Stimulated activated naive B cell treated with anti-CD40 and anti-IgM and Interleukin-4, amounts not matched to agents 10 μg/mL and 1 μg/mL and 100 μg/mL, for 72 hours (primary cell): ENCODE results near the gene SPOCK3.
"Not testable (repeated sequence)": the region's sequence is repeated elsewhere in the genome, so short reads cannot be mapped to it uniquely, and the experiment has no call there.

Source experiments
- ATAC-seq, 2 donors: fragments of 150-1000 bp; cut with Tn5 transposase; replicated peaks; 2 replicates each; pipeline ENCODE4 v1.10.0; 2021; ENCODE audit warnings: moderate library complexity in 1 of 2
- DNase-seq: peaks from one replicate; pipeline ENCODE4 v3.0.0; 2021
- H3K27ac Mint-ChIP-seq: one replicate; pipeline ENCODE4 v1.8.0; 2022; ENCODE audit warnings: mild to moderate bottlenecking, mixed read lengths
- H3K27me3 Mint-ChIP-seq, 2 donors: one replicate each; pipeline ENCODE4 v1.8.0; 2022; ENCODE audit warnings: mixed read lengths in 2 of 2
- H3K36me3 Mint-ChIP-seq, 2 donors: one replicate each; pipeline ENCODE4 v1.8.0; 2022; ENCODE audit warnings: mixed read lengths in 2 of 2, mild to moderate bottlenecking in 1 of 2
- H3K4me1 Mint-ChIP-seq, 2 donors: one replicate each; pipeline ENCODE4 v1.8.0; 2022; ENCODE audit warnings: mixed read lengths in 2 of 2, mild to moderate bottlenecking in 1 of 2
- H3K4me3 Mint-ChIP-seq, 2 donors: one replicate each; pipeline ENCODE4 v1.8.0; 2022; ENCODE audit warnings: mild to moderate bottlenecking in 2 of 2, mixed read lengths in 2 of 2, moderate library complexity in 1 of 2
- H3K9me3 Mint-ChIP-seq, 2 donors: one replicate each; pipeline ENCODE4 v1.8.0; 2022; ENCODE audit warnings: mixed read lengths in 2 of 2, mild to moderate bottlenecking in 1 of 2

SPOCK3 gene

DNA sequence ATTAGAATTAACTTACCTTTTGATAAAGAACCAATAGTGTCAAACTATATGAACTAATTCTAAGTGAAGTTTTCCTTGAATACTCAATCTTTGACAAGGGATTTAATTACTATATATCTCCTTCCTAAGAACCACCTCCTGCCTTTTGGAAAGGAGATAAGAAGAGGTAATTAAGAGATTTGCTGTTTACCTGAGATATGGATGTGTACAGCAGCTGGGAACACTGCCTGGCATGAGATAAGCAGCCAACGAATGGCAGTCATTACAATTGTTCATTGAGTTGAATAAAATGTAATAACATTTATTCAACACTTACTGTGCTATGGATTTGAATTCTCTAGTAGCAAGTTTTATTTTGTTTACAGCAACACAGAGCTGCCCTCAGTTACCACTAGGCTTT lies 407.1 kb downstream of the SPOCK3 start:
- no peak overlapping the region for H3K4me3 Mint-ChIP-seq
- H3K27ac Mint-ChIP-seq: no peak overlapping the region
- H3K4me1 Mint-ChIP-seq: no peaks in the 10 kb centered on the region
- no peak for DNase-seq
- no peak for ATAC-seq
- peaks cover 1 to 4% of the 10 kb centered on the region in 2 donors for H3K9me3 Mint-ChIP-seq
- H3K27me3 Mint-ChIP-seq: no peaks in the 10 kb centered on the region
- H3K36me3 Mint-ChIP-seq: no peaks in the 10 kb centered on the region

GRCh38 chr4:166823848-166824247 lies 410.4 kb downstream of the SPOCK3 start:
- no peaks in the 10 kb centered on the region for H3K4me1 Mint-ChIP-seq
- DNase-seq (no peak), ATAC-seq (no peak)
- H3K9me3 Mint-ChIP-seq: peaks cover 4 to 6% of the 10 kb centered on the region in 2 donors
- no peak overlapping the region for H3K4me3 Mint-ChIP-seq
- no peaks in the 10 kb centered on the region for H3K27me3 Mint-ChIP-seq
- H3K27ac Mint-ChIP-seq: no peak overlapping the region
- H3K36me3 Mint-ChIP-seq: no peaks in the 10 kb centered on the region

DNA sequence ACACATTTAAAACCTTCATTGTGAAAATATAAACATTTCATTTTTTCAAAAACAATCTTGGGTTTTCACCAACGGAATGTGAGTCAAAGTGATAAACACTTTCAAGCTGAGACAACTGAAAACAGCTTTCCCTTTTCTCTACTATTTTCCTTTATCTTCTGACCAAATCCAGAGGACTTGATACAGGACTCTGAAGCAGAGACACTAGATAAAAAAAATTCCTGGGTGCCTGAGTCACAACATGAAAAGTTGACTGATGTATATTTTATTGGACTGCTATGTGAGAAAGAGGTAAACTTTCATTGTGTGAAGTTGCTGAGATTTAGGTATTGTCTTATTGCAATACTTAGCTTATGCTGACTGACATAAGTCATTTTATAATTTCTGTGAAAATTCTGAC lies 411.2 kb downstream of the SPOCK3 start:
- Mint-ChIP-seq H3K4me3 (no peak overlapping the region), H3K27me3 (no peaks in the 10 kb centered on the region), H3K27ac (no peak overlapping the region), H3K36me3 (no peaks in the 10 kb centered on the region), H3K4me1 (no peaks in the 10 kb centered on the region), H3K9me3 (peaks cover 4 to 6% of the 10 kb centered on the region in 2 donors)
- no peak for DNase-seq
- no peak for ATAC-seq

DNA sequence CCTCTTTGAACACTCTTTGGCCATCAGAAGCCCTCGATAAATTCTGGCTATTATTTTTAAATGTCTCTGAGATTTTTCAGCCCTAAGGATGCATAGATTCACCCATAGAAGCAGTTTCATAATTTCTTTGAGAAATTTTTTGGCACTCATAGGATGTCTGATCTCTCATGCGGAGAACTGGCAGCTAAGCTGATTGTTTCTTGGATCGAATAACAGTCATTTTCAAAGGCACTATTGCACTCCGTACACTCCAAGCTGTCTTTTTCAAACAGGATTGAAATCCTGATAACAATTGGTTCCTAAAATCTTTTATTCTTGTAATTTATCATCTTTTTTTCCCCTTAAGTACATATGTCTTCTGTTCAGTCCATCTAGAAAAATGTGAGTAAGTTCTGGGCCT lies 411.9 kb downstream of the SPOCK3 start:
- H3K4me1 Mint-ChIP-seq: no peaks in the 10 kb centered on the region
- no peak overlapping the region for H3K27ac Mint-ChIP-seq
- ATAC-seq (no peak), DNase-seq (no peak)
- no peaks in the 10 kb centered on the region for H3K27me3 Mint-ChIP-seq
- peaks cover 4 to 6% of the 10 kb centered on the region in 2 donors for H3K9me3 Mint-ChIP-seq
- no peak overlapping the region for H3K4me3 Mint-ChIP-seq
- no peaks in the 10 kb centered on the region for H3K36me3 Mint-ChIP-seq

DNA sequence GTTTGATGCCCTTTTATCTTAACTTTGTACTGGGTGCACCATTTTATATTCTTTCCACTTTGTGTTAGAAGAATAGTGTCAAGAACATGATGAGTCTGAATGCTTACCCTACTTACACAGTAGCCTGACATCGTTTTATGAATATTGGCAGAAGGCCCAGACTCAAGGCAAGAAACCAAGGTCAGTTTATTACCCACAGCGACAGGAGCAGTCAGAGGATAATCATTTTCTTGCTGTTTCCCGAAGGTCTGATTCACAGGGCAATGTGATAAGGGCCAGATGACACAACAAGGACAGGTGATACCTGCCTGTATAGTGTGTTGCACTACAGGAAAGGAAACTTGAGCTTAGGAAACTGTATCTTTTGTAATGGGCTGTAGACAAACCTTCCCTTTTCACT lies 417.4 kb downstream of the SPOCK3 start:
- Mint-ChIP-seq H3K36me3 (no peaks in the 10 kb centered on the region), H3K4me1 (no peaks in the 10 kb centered on the region)
- ATAC-seq: no peak

GRCh38 chr4:166808380-166808779 lies 425.9 kb downstream of the SPOCK3 start:
- Mint-ChIP-seq H3K4me1 (no peaks in the 10 kb centered on the region), H3K27ac (no peak overlapping the region), H3K36me3 (no peaks in the 10 kb centered on the region), H3K4me3 (no peak overlapping the region), H3K9me3 (peaks cover 1 to 4% of the 10 kb centered on the region in 2 donors), H3K27me3 (no peaks in the 10 kb centered on the region)
- no peak for ATAC-seq
- DNase-seq: no peak

More for the DNA sequence above, 417.4 kb downstream of the SPOCK3 start:
- Mint-ChIP-seq H3K9me3 (peaks cover 3 to 4% of the 10 kb centered on the region in 2 donors), H3K27me3 (no peaks in the 10 kb centered on the region), H3K4me3 (no peak overlapping the region), H3K27ac (no peak overlapping the region)
- DNase-seq: no peak

GRCh38 chr4:166802346-166802745 lies 431.9 kb downstream of the SPOCK3 start:
- Mint-ChIP-seq H3K36me3 (no peaks in the 10 kb centered on the region), H3K27ac (no peak overlapping the region), H3K4me1 (no peaks in the 10 kb centered on the region), H3K27me3 (no peaks in the 10 kb centered on the region), H3K4me3 (no peak overlapping the region), H3K9me3 (peaks cover 2 to 4% of the 10 kb centered on the region in 2 donors)
- no peak for DNase-seq
- no peak for ATAC-seq

DNA sequence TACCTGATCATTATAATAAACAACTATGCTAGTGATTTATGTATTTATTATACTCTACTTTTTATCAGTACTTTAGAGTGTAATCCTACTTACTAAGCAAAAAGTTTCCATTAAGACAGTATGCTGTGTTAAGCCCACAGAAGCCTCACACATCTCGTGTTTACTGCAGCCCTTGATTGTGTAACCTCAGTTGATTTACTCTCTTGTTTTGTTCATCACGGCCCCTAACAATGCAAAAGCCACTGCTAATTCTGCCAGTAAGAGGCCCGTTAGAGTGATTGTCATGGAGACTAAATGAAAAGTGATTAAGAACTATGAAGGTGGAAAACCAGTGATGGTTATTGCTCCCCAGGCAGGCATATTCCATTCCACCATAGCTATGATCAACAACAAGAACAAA lies 436.2 kb downstream of the SPOCK3 start:
- peaks cover 2 to 4% of the 10 kb centered on the region in 2 donors for H3K9me3 Mint-ChIP-seq

GRCh38 chr4:166777760-166778159 lies 456.5 kb downstream of the SPOCK3 start:
- no peaks in the 10 kb centered on the region for H3K4me1 Mint-ChIP-seq
- H3K27ac Mint-ChIP-seq: no peak overlapping the region
- H3K36me3 Mint-ChIP-seq: no peaks in the 10 kb centered on the region
- H3K9me3 Mint-ChIP-seq: peaks cover 3 to 10% of the 10 kb centered on the region in 2 donors
- H3K27me3 Mint-ChIP-seq: no peaks in the 10 kb centered on the region
- DNase-seq (no peak), ATAC-seq (no peak)
- H3K4me3 Mint-ChIP-seq: no peak overlapping the region

More for the DNA sequence above, 436.2 kb downstream of the SPOCK3 start:
- Mint-ChIP-seq H3K4me1 (no peaks in the 10 kb centered on the region), H3K36me3 (no peaks in the 10 kb centered on the region), H3K4me3 (no peak overlapping the region), H3K27me3 (no peaks in the 10 kb centered on the region), H3K27ac (no peak overlapping the region)
- ATAC-seq (no peak), DNase-seq (no peak)

- Mint-ChIP-seq H3K4me1 (no peaks in the 10 kb centered on the region), H3K36me3 (no peaks in the 10 kb centered on the region), H3K4me3 (no peak overlapping the region), H3K9me3 (peaks cover 3 to 12% of the 10 kb centered on the region in 2 donors), H3K27me3 (no peaks in the 10 kb centered on the region), H3K27ac (no peak overlapping the region)
- no peak for ATAC-seq
- no peak for DNase-seq
Observed at GRCh38 chr4:166763018-166763417, 471.3 kb downstream of the SPOCK3 start.

DNA sequence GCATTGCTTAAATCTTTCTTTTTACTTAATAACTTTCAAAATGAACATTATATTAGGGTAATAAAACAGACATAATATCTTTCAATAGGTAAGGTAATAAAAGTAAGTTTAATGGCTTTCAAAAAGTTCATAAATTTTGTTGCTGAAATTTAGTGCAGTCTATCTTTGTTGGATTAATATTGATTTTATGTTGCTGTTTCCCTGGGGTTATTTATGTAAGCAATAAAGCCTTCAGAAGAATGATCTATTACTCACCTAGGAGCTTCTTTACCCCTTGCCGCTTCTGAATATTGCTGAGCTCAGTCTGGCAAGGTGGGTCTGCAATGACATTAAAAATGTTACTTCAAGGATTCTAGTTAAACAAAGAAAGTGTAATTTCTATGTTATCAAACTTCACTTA lies 492.6 kb downstream of the SPOCK3 start:
- ATAC-seq (no peak), DNase-seq (no peak)
- Mint-ChIP-seq H3K36me3 (no peaks in the 10 kb centered on the region), H3K27ac (no peak overlapping the region), H3K4me1 (no peaks in the 10 kb centered on the region), H3K27me3 (no peaks in the 10 kb centered on the region), H3K4me3 (no peak overlapping the region), H3K9me3 (peaks cover 9 to 11% of the 10 kb centered on the region in 2 donors)

GRCh38 chr4:166739215-166739614 lies 495.1 kb downstream of the SPOCK3 start:
- not testable (repeated sequence) for ATAC-seq, H3K4me3 Mint-ChIP-seq, H3K9me3 Mint-ChIP-seq, H3K27ac Mint-ChIP-seq, H3K36me3 Mint-ChIP-seq, H3K4me1 Mint-ChIP-seq, DNase-seq, H3K27me3 Mint-ChIP-seq

- H3K27ac Mint-ChIP-seq: no peak overlapping the region
- ATAC-seq: no peak
- H3K4me1 Mint-ChIP-seq: no peaks in the 10 kb centered on the region
- H3K4me3 Mint-ChIP-seq: no peak overlapping the region
- no peaks in the 10 kb centered on the region for H3K27me3 Mint-ChIP-seq
- H3K9me3 Mint-ChIP-seq: peaks cover 0 to 1% of the 10 kb centered on the region in 2 donors
- no peak for DNase-seq
- H3K36me3 Mint-ChIP-seq: no peaks in the 10 kb centered on the region
Observed at GRCh38 chr4:166737430-166737829, 496.9 kb downstream of the SPOCK3 start.

DNA sequence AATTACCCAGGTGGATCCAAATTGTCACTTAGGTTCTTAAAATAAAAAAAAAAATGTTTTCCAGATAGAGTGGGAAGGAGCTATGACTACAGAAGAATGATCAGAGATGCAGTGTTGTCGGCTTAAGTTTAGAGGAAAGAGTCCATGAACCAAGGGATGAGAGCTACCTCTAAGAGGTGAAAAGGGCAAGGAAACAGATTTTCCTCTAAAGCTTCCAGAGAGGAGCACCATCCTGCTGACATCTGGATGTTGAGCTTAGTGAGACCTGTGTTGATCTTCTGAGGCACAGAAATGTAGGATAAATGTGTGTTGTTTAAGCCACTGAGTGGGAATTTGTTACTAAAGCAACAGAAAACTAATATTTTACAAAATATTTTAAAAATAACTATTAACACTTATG lies 498.7 kb downstream of the SPOCK3 start:
- no peak overlapping the region for H3K4me3 Mint-ChIP-seq
- DNase-seq: no peak
- no peak overlapping the region for H3K27ac Mint-ChIP-seq
- H3K9me3 Mint-ChIP-seq: peaks cover 0 to 1% of the 10 kb centered on the region in 2 donors
- H3K36me3 Mint-ChIP-seq: no peaks in the 10 kb centered on the region
- ATAC-seq: no peak
- H3K4me1 Mint-ChIP-seq: no peaks in the 10 kb centered on the region
- no peaks in the 10 kb centered on the region for H3K27me3 Mint-ChIP-seq

- Mint-ChIP-seq H3K4me3 (no peak overlapping the region), H3K27ac (no peak overlapping the region), H3K36me3 (no peaks in the 10 kb centered on the region), H3K4me1 (no peaks in the 10 kb centered on the region), H3K27me3 (no peaks in the 10 kb centered on the region), H3K9me3 (peaks cover 0 to 1% of the 10 kb centered on the region in 2 donors)
- DNase-seq (no peak), ATAC-seq (no peak)
Observed at GRCh38 chr4:166734797-166735196, 499.5 kb downstream of the SPOCK3 start.

DNA sequence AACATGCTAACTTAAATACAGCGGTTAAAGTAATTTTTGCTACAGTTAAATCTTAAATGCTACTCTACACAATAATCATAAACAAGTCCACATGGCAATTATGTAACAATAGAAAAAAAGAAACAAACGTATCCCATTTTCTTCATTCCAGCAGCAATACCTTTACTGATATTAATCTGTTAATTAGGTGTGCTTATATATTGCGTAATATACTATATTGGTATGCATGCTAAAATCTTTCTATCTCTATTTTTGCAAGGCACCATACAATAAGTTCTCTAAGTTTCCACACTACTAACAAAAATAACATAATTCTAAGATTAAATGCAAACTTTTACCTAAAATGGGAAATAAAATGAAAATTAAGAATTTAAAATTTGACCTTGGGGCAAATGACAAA lies 500.6 kb downstream of the SPOCK3 start:
- no peaks in the 10 kb centered on the region for H3K27me3 Mint-ChIP-seq
- H3K27ac Mint-ChIP-seq: no peak overlapping the region
- H3K4me3 Mint-ChIP-seq: no peak overlapping the region
- H3K9me3 Mint-ChIP-seq: peaks cover 0 to 1% of the 10 kb centered on the region in 2 donors
- ATAC-seq (no peak), DNase-seq (no peak)
- no peaks in the 10 kb centered on the region for H3K4me1 Mint-ChIP-seq
- H3K36me3 Mint-ChIP-seq: no peaks in the 10 kb centered on the region
